ENCODE results near the gene TTC21A.

Gene TTC21A

DNA sequence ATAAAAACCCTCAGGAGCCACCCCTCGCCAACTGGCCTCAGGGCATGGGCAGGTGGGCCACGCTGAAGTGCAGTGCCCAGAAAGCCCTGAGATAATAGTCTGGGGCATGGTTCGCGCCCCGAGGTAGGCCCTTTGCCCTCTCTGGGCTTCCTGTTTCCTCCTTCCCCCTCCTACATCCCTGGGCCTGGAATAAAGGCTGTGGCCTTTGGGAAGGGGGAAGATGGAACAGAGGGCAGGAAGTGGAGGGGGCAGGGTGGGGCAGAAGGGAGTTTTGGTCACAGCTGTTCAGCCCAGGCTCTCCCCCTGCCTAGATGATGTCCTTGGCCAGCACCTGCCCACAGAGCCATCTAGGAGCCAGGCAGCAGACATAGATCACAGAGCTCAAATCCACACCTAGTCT lies 34.6 kb downstream of the TTC21A start:
- TF ChIP-seq, protein P1, sequence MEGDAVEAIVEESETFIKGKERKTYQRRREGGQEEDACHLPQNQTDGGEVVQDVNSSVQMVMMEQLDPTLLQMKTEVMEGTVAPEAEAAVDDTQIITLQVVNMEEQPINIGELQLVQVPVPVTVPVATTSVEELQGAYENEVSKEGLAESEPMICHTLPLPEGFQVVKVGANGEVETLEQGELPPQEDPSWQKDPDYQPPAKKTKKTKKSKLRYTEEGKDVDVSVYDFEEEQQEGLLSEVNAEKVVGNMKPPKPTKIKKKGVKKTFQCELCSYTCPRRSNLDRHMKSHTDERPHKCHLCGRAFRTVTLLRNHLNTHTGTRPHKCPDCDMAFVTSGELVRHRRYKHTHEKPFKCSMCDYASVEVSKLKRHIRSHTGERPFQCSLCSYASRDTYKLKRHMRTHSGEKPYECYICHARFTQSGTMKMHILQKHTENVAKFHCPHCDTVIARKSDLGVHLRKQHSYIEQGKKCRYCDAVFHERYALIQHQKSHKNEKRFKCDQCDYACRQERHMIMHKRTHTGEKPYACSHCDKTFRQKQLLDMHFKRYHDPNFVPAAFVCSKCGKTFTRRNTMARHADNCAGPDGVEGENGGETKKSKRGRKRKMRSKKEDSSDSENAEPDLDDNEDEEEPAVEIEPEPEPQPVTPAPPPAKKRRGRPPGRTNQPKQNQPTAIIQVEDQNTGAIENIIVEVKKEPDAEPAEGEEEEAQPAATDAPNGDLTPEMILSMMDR (IDR thresholded peaks at IDR 0.05; ENCODE audit: insufficient read depth, low read length, missing control alignments) = no peak
- no peak overlapping the region for H3K4me3 ChIP-seq (ENCODE audit: low read depth, low read length)
- ChIA-PET CTCF (interaction anchor here (1.5 to 2.3 kb wide), 2 partner anchors 10 to 146 kb away, joined by 3 to 9 read pairs; no protein-coding TSS in a partner anchor), POLR2A (no interaction called here)
- no peak for DNase-seq (ENCODE audit: low read depth, low spot score)

DNA sequence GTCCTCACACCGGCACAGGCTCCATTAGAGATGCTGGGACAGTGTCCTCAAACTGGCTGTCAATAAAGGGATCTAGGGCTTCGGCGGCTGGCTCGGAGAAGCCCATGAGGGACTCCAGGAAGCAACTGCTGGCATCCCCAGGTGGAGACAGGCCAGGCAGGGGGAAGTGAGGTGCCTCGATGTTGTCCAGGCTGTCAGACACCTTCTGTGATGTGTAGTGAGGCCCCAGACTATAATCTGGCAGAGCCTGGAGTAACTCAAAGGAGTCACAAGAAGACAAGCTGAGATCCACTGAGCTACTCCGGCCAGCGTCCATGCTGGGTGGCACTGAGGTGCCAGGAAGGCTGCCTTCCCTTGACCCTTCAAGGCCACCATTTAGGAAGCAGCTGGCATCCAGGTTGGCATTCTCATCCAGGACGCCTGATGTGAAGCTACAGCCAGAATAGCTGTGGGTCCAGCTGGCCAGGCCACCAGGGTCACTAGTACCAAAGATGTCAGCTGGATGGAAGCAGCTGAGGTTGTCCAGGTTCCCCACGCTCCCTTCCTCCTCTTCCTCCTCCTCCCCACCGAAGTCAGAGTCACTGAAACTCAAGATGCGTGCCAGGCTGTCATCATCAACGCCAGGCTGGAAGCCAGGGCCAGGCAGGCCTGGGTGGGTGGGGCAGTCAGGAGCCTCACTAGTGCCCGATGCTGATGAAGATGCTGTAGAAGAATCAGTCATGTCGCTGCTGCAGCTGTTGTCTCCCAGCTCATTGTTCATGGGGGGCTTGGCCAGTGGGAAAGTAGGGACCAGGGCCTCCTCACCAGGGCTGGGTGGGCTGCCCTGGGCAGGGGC lies 35.8 kb downstream of the TTC21A start:
- TF ChIP-seq, protein P1 (IDR thresholded peaks at IDR 0.05; ENCODE audit: insufficient read depth, low read length, missing control alignments) = no peak
- no peak overlapping the region for H3K4me3 ChIP-seq (ENCODE audit: low read depth, low read length)
- ChIA-PET POLR2A (no interaction called here), CTCF (interaction anchor here (1.0 to 2.1 kb wide), 2 partner anchors 17 to 145 kb away, joined by 3 to 7 read pairs; no protein-coding TSS in a partner anchor)
- no peak for DNase-seq (ENCODE audit: low read depth, low spot score)

DNA sequence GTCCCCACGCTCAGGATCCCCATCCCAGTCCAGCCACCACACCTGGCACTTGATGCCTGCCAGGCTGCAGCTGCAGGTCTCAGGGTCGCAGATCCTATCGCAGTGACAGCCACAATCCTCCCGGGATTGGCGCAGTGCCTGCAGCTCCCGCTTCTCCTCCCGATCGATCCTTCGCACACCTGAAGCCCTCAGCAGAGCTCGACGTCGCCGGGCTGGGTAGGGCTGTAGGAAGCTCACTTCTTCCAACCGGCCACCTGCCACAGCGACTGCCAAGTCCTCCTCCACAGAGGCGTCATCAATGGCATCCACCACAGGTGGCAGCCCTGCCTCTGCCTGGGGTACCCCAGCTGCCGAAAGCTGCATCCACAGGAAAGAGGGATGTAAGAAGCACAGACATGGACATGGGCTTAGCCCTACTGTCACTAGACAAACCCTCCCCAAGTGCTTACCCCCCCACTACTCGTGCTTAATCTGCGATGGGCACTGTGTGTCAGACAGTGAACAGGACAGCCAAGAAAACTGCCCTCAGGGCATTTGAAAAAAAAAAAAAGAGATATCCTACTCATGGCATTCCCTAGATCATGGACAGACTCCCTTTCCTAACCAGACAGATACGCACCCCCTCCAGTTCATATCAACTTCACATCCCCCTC lies 36.7 kb downstream of the TTC21A start:
- no peak for DNase-seq (ENCODE audit: low read depth, low spot score)
- H3K4me3 ChIP-seq (ENCODE audit: low read depth, low read length) = no peak overlapping the region
- ChIA-PET POLR2A (no interaction called here), CTCF (interaction anchor here (1.0 to 3.4 kb wide), 3 partner anchors 18 to 144 kb away, joined by 3 to 12 read pairs (median 7); no protein-coding TSS in a partner anchor)
- TF ChIP-seq, protein P1 (IDR thresholded peaks at IDR 0.05; ENCODE audit: insufficient read depth, low read length, missing control alignments) = no peak

DNA sequence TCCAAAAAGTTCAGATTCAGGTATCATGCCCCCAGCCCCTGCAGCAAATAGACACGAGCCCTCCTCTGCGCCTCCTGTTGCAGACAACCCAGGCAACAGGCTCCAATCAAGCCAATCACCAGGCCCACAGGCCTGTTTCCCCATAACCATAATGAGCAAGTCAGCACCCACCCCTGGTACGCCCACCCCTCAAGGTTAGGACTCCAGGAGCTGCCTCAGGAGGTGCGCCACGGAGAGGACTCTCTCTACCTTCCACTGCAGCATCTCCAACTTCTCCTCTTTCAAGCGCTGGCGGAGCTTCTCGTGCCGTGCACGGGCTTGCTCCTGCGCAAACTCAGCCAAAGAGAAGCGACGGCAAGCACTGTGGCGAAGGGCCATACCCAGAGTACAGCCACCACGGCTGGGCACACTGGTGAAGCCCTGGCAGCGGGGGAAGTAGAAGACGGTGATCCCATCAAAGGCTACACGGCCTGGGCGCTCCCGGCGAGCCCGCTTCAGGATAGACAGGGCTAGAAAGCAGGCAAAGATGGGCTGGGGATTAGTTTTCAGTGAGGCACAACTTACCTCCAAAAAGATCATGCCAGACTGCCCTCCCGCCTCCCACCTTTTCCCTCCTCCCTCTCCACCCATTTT lies 37.4 kb downstream of the TTC21A start:
- no peak overlapping the region for H3K4me3 ChIP-seq (ENCODE audit: low read depth, low read length)
- no peak for DNase-seq (ENCODE audit: low read depth, low spot score)
- ChIA-PET POLR2A (no interaction called here), CTCF (interaction anchor here (1.6 to 3.5 kb wide), 5 partner anchors 9 to 143 kb away, joined by 6 to 26 read pairs (median 7); no protein-coding TSS in a partner anchor)
- TF ChIP-seq, protein P1 (IDR thresholded peaks at IDR 0.05; ENCODE audit: insufficient read depth, low read length, missing control alignments) = no peak

DNA sequence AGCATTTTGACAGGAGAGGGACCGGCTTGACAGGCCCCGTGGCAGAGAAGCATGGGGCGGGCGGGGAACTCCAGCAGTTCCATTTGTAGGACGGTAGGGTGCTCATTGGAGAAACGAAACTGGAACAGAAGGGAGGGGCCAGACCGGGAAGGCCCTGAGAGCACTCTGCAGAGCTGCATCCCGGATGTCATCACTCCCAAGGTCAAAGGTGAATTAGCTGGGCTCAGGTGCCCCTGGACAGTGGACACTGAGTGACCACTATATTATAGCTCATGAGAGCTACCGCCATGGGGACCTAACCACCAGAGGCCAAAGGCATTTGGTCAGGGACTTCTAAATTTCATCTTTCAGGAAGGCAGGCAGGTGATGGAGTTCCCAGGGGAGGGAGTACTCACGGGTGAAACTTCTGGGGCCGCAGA lies 38.6 kb downstream of the TTC21A start:
- POLR2A ChIA-PET = interaction anchor here (0.9 to 1.9 kb wide), 6 partner anchors 10 to 38 kb away, joined by 3 to 12 read pairs (median 4); partner anchors contain the start of genes GORASP1 and TTC21A
- TF ChIP-seq, protein P1 (IDR thresholded peaks at IDR 0.05; ENCODE audit: insufficient read depth, low read length, missing control alignments) = no peak
- no peak for DNase-seq (ENCODE audit: low read depth, low spot score)
- H3K4me3 ChIP-seq (ENCODE audit: low read depth, low read length) = no peak overlapping the region
- CTCF ChIA-PET = interaction anchor here (0.7 to 3.5 kb wide), 8 partner anchors 10 to 146 kb away, joined by 3 to 26 read pairs (median 6); no protein-coding TSS in a partner anchor
